Measurements from ENCODE around the gene GTPBP8. TPM values are rescaled to one million over a fixed set of nuclear protein-coding genes. Genes with fewer than 3 reads are reported as not detected.

The GTPBP8 gene
- total and polyA plus RNA-seq, 2 donors (not counting 1 experiment from before 2014, with no cell fraction given) = 20.5 to 23.5 TPM

- ChIA-PET CTCF (interaction anchor here (1.0 kb wide), 1 partner anchor 364 kb away, joined by 3 read pairs; no protein-coding TSS in a partner anchor), POLR2A (no interaction called here)
- H3K9me3 ChIP-seq (ENCODE audit: control extremely low read depth in 1 of 3, control insufficient read depth in 2 of 3, insufficient read depth in 1 of 3, low read length in 2 of 3) = no peaks in the 10 kb centered on the region
- H3K27me3 ChIP-seq (replicated peaks in 1 of 4; ENCODE audit: control extremely low read depth in 1 of 4, control insufficient read depth in 3 of 4, insufficient read depth in 4 of 4, low read length in 3 of 4) = no peaks in the 10 kb centered on the region
- no peak overlapping the region for H3K4me3 ChIP-seq (ENCODE audit: control extremely low read depth in 1 of 5, extremely low read depth in 1 of 5, insufficient read depth in 1 of 5, low read depth in 2 of 5, low read length in 4 of 5)
- H3K9me3 Mint-ChIP-seq (ENCODE audit: insufficient read depth) = no peaks in the 10 kb centered on the region
- H3K27ac ChIP-seq (ENCODE audit: low read length in 2 of 2) = no peak overlapping the region
- no peak overlapping the region for H3K4me3 Mint-ChIP-seq
- DNase-seq (no peak), ATAC-seq (ENCODE audit: low read depth) (no peak)
- no peaks in the 10 kb centered on the region for H3K27me3 Mint-ChIP-seq
- H3K4me1 ChIP-seq (ENCODE audit: control insufficient read depth in 2 of 2, insufficient read depth in 2 of 2, low read length in 2 of 2) = no peaks in the 10 kb centered on the region
- no peak for TF ChIP-seq EZH2 (IDR thresholded peaks at IDR 0.05; ENCODE audit: borderline replicate concordance, insufficient read depth, low read depth, low read length, poor library complexity, severe bottlenecking)
- no peak for TF ChIP-seq CTCF (IDR thresholded peaks at IDR 0.05)
- no peak overlapping the region for H3K9ac ChIP-seq (ENCODE audit: low read length)
- 93% methylated on average over 3 of the region's 7 CpGs for whole genome bisulfite sequencing (ENCODE audit: insufficient coverage)
- no peaks in the 10 kb centered on the region for H3K79me2 ChIP-seq (ENCODE audit: control insufficient read depth, insufficient read depth, low read length)
- H3K4me2 ChIP-seq (replicated peaks; ENCODE audit: low read depth, low read length, poor library complexity, severe bottlenecking) = no peak overlapping the region
- intact Hi-C loops (cut with micrococcal nuclease) = no loop called here
- H4K20me1 ChIP-seq (ENCODE audit: control insufficient read depth, insufficient read depth, low read length, poor library complexity, severe bottlenecking) = peaks cover 6% of the 10 kb centered on the region
- peaks cover 2% of the 10 kb centered on the region for H3K4me1 Mint-ChIP-seq
- H2AFZ ChIP-seq (ENCODE audit: insufficient read depth, low read depth, low read length, poor library complexity, severe bottlenecking) = no peak overlapping the region
- H3K27ac Mint-ChIP-seq = no peak overlapping the region
- peaks cover 20 to 81% of the 10 kb centered on the region in 2 experiments for H3K36me3 ChIP-seq (replicated peaks in 1 of 2; ENCODE audit: control extremely low read depth in 1 of 2, control insufficient read depth in 1 of 2, extremely low read depth in 1 of 2, insufficient read depth in 2 of 2, low read length in 1 of 2)
Measured at GRCh38 chr3:113005611-113006010, 14.8 kb downstream of the GTPBP8 start.

GRCh38 chr3:113006359-113007056 lies 15.7 kb downstream of the GTPBP8 start:
- Mint-ChIP-seq H3K27me3 (no peaks in the 10 kb centered on the region), H3K9me3 (ENCODE audit: insufficient read depth) (no peaks in the 10 kb centered on the region), H3K27ac (peak overlapping the region; percentile 53), H3K4me3 (no peak overlapping the region), H3K4me1 (peaks cover 4% of the 10 kb centered on the region)
- Histone ChIP-seq H3K27ac (ENCODE audit: low read length in 2 of 2) (no peak overlapping the region), H4K20me1 (ENCODE audit: control insufficient read depth, insufficient read depth, low read length, poor library complexity, severe bottlenecking) (peaks cover 6% of the 10 kb centered on the region), H3K9me3 (ENCODE audit: control extremely low read depth in 1 of 3, control insufficient read depth in 2 of 3, insufficient read depth in 1 of 3, low read length in 2 of 3) (no peaks in the 10 kb centered on the region), H3K4me2 (replicated peaks; ENCODE audit: low read depth, low read length, poor library complexity, severe bottlenecking) (no peak overlapping the region), H3K9ac (ENCODE audit: low read length) (no peak overlapping the region), H3K27me3 (replicated peaks in 1 of 4; ENCODE audit: control extremely low read depth in 1 of 4, control insufficient read depth in 3 of 4, insufficient read depth in 4 of 4, low read length in 3 of 4) (no peaks in the 10 kb centered on the region), H3K36me3 (replicated peaks in 1 of 2; ENCODE audit: control extremely low read depth in 1 of 2, control insufficient read depth in 1 of 2, extremely low read depth in 1 of 2, insufficient read depth in 2 of 2, low read length in 1 of 2) (peaks cover 22 to 80% of the 10 kb centered on the region in 2 experiments), H3K79me2 (ENCODE audit: control insufficient read depth, insufficient read depth, low read length) (no peaks in the 10 kb centered on the region), H3K4me3 (ENCODE audit: control extremely low read depth in 1 of 5, extremely low read depth in 1 of 5, insufficient read depth in 1 of 5, low read depth in 2 of 5, low read length in 4 of 5) (no peak overlapping the region), H3K4me1 (ENCODE audit: control insufficient read depth in 2 of 2, insufficient read depth in 2 of 2, low read length in 2 of 2) (no peaks in the 10 kb centered on the region), H2AFZ (ENCODE audit: insufficient read depth, low read depth, low read length, poor library complexity, severe bottlenecking) (no peak overlapping the region)
- CTCF ChIA-PET = interaction anchor here (0.8 to 1.0 kb wide), 2 partner anchors 29 to 365 kb away, joined by 3 read pairs; no protein-coding TSS in a partner anchor
- DNase-seq = no peak
- intact Hi-C loops (cut with micrococcal nuclease) = no loop called here
- POLR2A ChIA-PET = interaction anchor here (0.6 to 1.0 kb wide), 2 partner anchors 16 to 911 kb away, joined by 3 to 12 read pairs; partner anchors contain the start of gene GTPBP8
- ATAC-seq (ENCODE audit: low read depth) = no peak
- WGBS (ENCODE audit: insufficient coverage) = no CpG with 5 or more reads among the region's 4 CpGs
- no peak for TF ChIP-seq CTCF (IDR thresholded peaks at IDR 0.05)
- TF ChIP-seq EZH2 (IDR thresholded peaks at IDR 0.05; ENCODE audit: borderline replicate concordance, insufficient read depth, low read depth, low read length, poor library complexity, severe bottlenecking) = no peak

Measured in B cell (primary cell).